ENCODE measurements around the gene CNTN4. TPM values are rescaled to one million over a fixed set of nuclear protein-coding genes. Genes with fewer than 3 reads are reported as not detected.

CNTN4 gene
- total and polyA plus RNA-seq, 2 of the 8 experiments (the other 6 are each of a cell fraction or from before 2014, with no cell fraction given): 0.41 to 2.2 TPM

- Histone ChIP-seq H3K4me2 (ENCODE audit: insufficient read depth in 1 of 2, low read depth in 2 of 2, low read length in 2 of 2) (no peak overlapping the region), H3K56ac (replicated peaks; ENCODE audit: insufficient read length, low read depth, low read length) (no peak overlapping the region), H3K4me1 (replicated peaks in 1 of 4; ENCODE audit: control insufficient read depth in 3 of 4, insufficient read depth in 4 of 4, low read length in 3 of 4) (no peaks in the 10 kb centered on the region), H3K4ac (replicated peaks; ENCODE audit: insufficient read length, low read depth, low read length) (no peak overlapping the region), H3K4me3 (ENCODE audit: extremely low read depth in 1 of 4, insufficient read depth in 2 of 4, low read depth in 3 of 4, low read length in 4 of 4) (no peak overlapping the region), H2BK5ac (ENCODE audit: low read depth, low read length) (no peak overlapping the region), H2AFZ (ENCODE audit: low read length) (no peak overlapping the region), H4K8ac (ENCODE audit: extremely low read depth, insufficient read depth, low read length) (no peak overlapping the region), H3K36me3 (ENCODE audit: control insufficient read depth in 2 of 4, insufficient read depth in 4 of 4, low read length in 3 of 4) (no peaks in the 10 kb centered on the region), H3K27ac (ENCODE audit: low read depth, low read length) (no peak overlapping the region), H3K18ac (ENCODE audit: extremely low read depth, low read length) (no peak overlapping the region), H2BK20ac (ENCODE audit: low read length) (no peak overlapping the region), H2BK12ac (ENCODE audit: low read depth, low read length) (no peak overlapping the region), H4K5ac (ENCODE audit: insufficient read length, low read depth, low read length) (no peak overlapping the region), H4K91ac (replicated peaks; ENCODE audit: insufficient read length, low read length) (no peak overlapping the region), H3K27me3 (replicated peaks in 1 of 4; ENCODE audit: control insufficient read depth in 3 of 4, extremely low read depth in 1 of 4, insufficient read depth in 3 of 4, low read length in 3 of 4) (no peaks in the 10 kb centered on the region), H3K23ac (ENCODE audit: insufficient read length) (no peak overlapping the region), H2BK120ac (replicated peaks; ENCODE audit: low read depth, low read length) (no peak overlapping the region), H3K14ac (ENCODE audit: insufficient read length) (no peak overlapping the region), H3K79me2 (ENCODE audit: control insufficient read depth in 1 of 2, insufficient read depth in 2 of 2, low read length in 2 of 2) (no peaks in the 10 kb centered on the region), H3K9me3 (ENCODE audit: insufficient read depth in 2 of 2, low read depth in 1 of 2, low read length in 1 of 2) (no peaks in the 10 kb centered on the region), H4K20me1 (replicated peaks in 1 of 2; ENCODE audit: control insufficient read depth in 1 of 2, insufficient read depth in 2 of 2, low read length in 2 of 2) (no peaks in the 10 kb centered on the region), H3K23me2 (ENCODE audit: low read depth, low read length) (no peaks in the 10 kb centered on the region), H2AK5ac (ENCODE audit: low read depth, low read length) (no peak overlapping the region), H3K79me1 (ENCODE audit: low read depth, low read length) (no peaks in the 10 kb centered on the region), H3K9ac (replicated peaks in 1 of 4; ENCODE audit: extremely low read depth in 1 of 4, low read depth in 3 of 4, low read length in 3 of 4) (no peak overlapping the region), H2BK15ac (ENCODE audit: low read length) (no peak overlapping the region)
- no peak for FAIRE-seq
- DNase-seq (ENCODE audit: low read depth in 1 of 2, low spot score in 2 of 2): no peak
- ChIA-PET POLR2A (ENCODE audit: partially characterized antibody) (no interaction called here), CTCF (ENCODE audit: partially characterized antibody) (no interaction called here)
- WGBS, 2 experiments (ENCODE audit: extremely low coverage in 1 of 2, insufficient coverage in 1 of 2, insufficient read length in 1 of 2, insufficient replicate concordance in 2 of 2, low coverage in 1 of 2, low lambda C conversion rate in 2 of 2, missing lambda C conversion rate in 1 of 2): 100% methylated on average over 1 of the region's 1 CpG; no CpG with 5 or more reads in 1 of the 2 experiments
- no peak for TF ChIP-seq EGR1 (IDR thresholded peaks at IDR 0.05; ENCODE audit: borderline replicate concordance, low read depth, low read length)
- no peak for TF ChIP-seq SUZ12 (IDR thresholded peaks at IDR 0.05; ENCODE audit: low read length)
- TF ChIP-seq RXRA (IDR thresholded peaks at IDR 0.05; ENCODE audit: insufficient read depth, low read depth, low read length): no peak
- TF ChIP-seq SIN3A (conservative IDR thresholded peaks at IDR 0.05 in 1 of 2, IDR thresholded peaks at IDR 0.05 in 1 of 2; ENCODE audit: low read depth in 1 of 2, low read length in 2 of 2): no peak
- TF ChIP-seq CBX8 (IDR thresholded peaks at IDR 0.05; ENCODE audit: borderline replicate concordance, low read depth, low read length): no peak
- no peak for TF ChIP-seq SP1 (IDR thresholded peaks at IDR 0.05; ENCODE audit: low read depth, low read length)
- no peak for TF ChIP-seq POLR2AphosphoS5 (IDR thresholded peaks at IDR 0.05; ENCODE audit: low read depth, low read length)
- TF ChIP-seq CBX5 (IDR thresholded peaks at IDR 0.05; ENCODE audit: low read depth, low read length): no peak
- no peak for TF ChIP-seq RFX5 (IDR thresholded peaks at IDR 0.05; ENCODE audit: borderline replicate concordance, low read depth, low read length)
- TF ChIP-seq SIRT6 (IDR thresholded peaks at IDR 0.05; ENCODE audit: low read length): no peak
- TF ChIP-seq E2F6 (IDR thresholded peaks at IDR 0.05): no peak
- TF ChIP-seq YY1 (IDR thresholded peaks at IDR 0.05; ENCODE audit: low read depth, low read length): no peak
- TF ChIP-seq CREB1 (IDR thresholded peaks at IDR 0.05): no peak
- no peak for TF ChIP-seq TAF7 (optimal IDR thresholded peaks at IDR 0.05; ENCODE audit: borderline replicate concordance, low read depth, low read length)
- no peak for TF ChIP-seq SRF (IDR thresholded peaks at IDR 0.05; ENCODE audit: low read depth, low read length)
These were observed 367.2 kb downstream of the CNTN4 start for GRCh38 chr3:2465842-2466241.
